Prostate gland (tissue), 2 donors: ENCODE results near the gene TRMT112. TPM values are rescaled to one million over a fixed set of nuclear protein-coding genes. Genes with fewer than 3 reads are reported as not detected.

ENCODE experiments used
- DNase-seq: peaks from one replicate; pipeline ENCODE4 v3.0.0-alpha.2; 2019; ENCODE audit warnings: low spot score
- H3K27ac ChIP-seq, 2 donors: fragments of 200-600 bp; sonication (generic); 2 replicates each; pipeline ENCODE4 v1.5.1; 2017 to 2019
- H3K27me3 ChIP-seq: fragments of 200-600 bp; sonication (generic); replicated peaks from 2 replicates; pipeline ENCODE4 v1.5.1; 2019; ENCODE audit not compliant: insufficient read depth
- H3K36me3 ChIP-seq, 2 donors: fragments of 200-600 bp; sonication (generic); 1 replicate in 1 of 2; 2 replicates in 1 of 2; pipeline versions ENCODE4 v1.5.1 to v1.8.1; 2017 to 2019
- H3K4me1 ChIP-seq: fragments of 200-600 bp; sonication (generic); replicated peaks from 2 replicates; pipeline ENCODE4 v1.5.1; 2019
- H3K4me3 ChIP-seq, 2 donors: fragments of 200-600 bp; sonication (generic); 2 replicates each; pipeline ENCODE4 v1.5.1; 2017 to 2019
- H3K9me3 ChIP-seq: fragments of 200-600 bp; sonication (generic); 2 replicates; pipeline ENCODE4 v1.5.1; 2017
- CTCF ChIP-seq, 4 experiments: fragments of 200-600 bp in 2 of 4; fragments of 450-650 bp in 2 of 4; sonication (generic) in 2 of 4; IDR thresholded peaks; 1 replicate in 3 of 4; 2 replicates in 1 of 4; pipeline ENCODE4 v1.5.1; 2016 to 2019; ENCODE audit warnings: antibody characterized with exemption in 4 of 4, mild to moderate bottlenecking in 2 of 4, moderate library complexity in 2 of 4
- POLR2A ChIP-seq: fragments of 450-650 bp; IDR thresholded peaks from one replicate; pipeline ENCODE4 v1.6.1; 2016; ENCODE audit warnings: antibody characterized with exemption, mild to moderate bottlenecking
- POLR2AphosphoS5 ChIP-seq: sonication (generic); formaldehyde crosslinking; IDR thresholded peaks from one replicate; pipeline ENCODE4 v1.6.1; 2017; ENCODE audit warnings: antibody characterized with exemption
- WGBS: methylation state at CpG from one replicate; pipeline ENCODE4 v1.1.5; 2018; 5-methylcytosine and 5-hydroxymethylcytosine counted together
- intact Hi-C: fragments of 100-400 bp; cut with DNase I; formaldehyde crosslinking; loops from one replicate; pipeline ENCODE4 v1.14.2; 2022
- total RNA-seq, 2 donors: library from RNA; depleted of rRNA; stranded (reverse); fragments of >200 nt; gene quantifications; one replicate each; pipeline ENCODE4 v1.1.0, GENCODE V29; 2016

The TRMT112 gene
- total RNA-seq, 2 donors from 2014 or later: 328 to 400 TPM

- Histone ChIP-seq H3K27me3 (no peaks in the 10 kb centered on the region), H3K4me1 (no peaks in the 10 kb centered on the region), H3K9me3 (no peaks in the 10 kb centered on the region), H3K4me3 (no peak overlapping the region), H3K36me3 (no peaks in the 10 kb centered on the region), H3K27ac (no peak overlapping the region)
- DNase-seq: no peak
- WGBS: 96% methylated on average over 18 of the region's 18 CpGs
- intact Hi-C loops: no loop called here
- no peak for TF ChIP-seq POLR2A
- TF ChIP-seq CTCF (IDR thresholded peaks at IDR 0.05): no peak
- TF ChIP-seq POLR2AphosphoS5: no peak
Observed at GRCh38 chr11:64351136-64351631, 33.8 kb upstream of the TRMT112 start.

GRCh38 chr11:64349404-64349803 lies 32.0 kb upstream of the TRMT112 start:
- Histone ChIP-seq H3K27me3 (no peaks in the 10 kb centered on the region), H3K4me1 (no peaks in the 10 kb centered on the region), H3K27ac (no peak overlapping the region), H3K4me3 (no peak overlapping the region), H3K9me3 (no peaks in the 10 kb centered on the region), H3K36me3 (no peaks in the 10 kb centered on the region)
- no peak for DNase-seq
- TF ChIP-seq POLR2AphosphoS5 (no peak), POLR2A (no peak), CTCF (IDR thresholded peaks at IDR 0.05) (no peak)
- 90% methylated on average over 11 of the region's 11 CpGs for WGBS
- intact Hi-C loops: no loop called here

- Histone ChIP-seq H3K4me3 (no peak overlapping the region), H3K27me3 (no peaks in the 10 kb centered on the region), H3K27ac (no peak overlapping the region), H3K36me3 (no peaks in the 10 kb centered on the region), H3K9me3 (no peaks in the 10 kb centered on the region), H3K4me1 (no peaks in the 10 kb centered on the region)
- TF ChIP-seq POLR2A (no peak), CTCF (IDR thresholded peaks at IDR 0.05) (no peak), POLR2AphosphoS5 (no peak)
- DNase-seq: no peak
- 91% methylated on average over 7 of the region's 7 CpGs for WGBS
- intact Hi-C loops: no loop called here
Observed at GRCh38 chr11:64349025-64349387, 31.6 kb upstream of the TRMT112 start.

- intact Hi-C loops: no loop called here
- Histone ChIP-seq H3K9me3 (no peaks in the 10 kb centered on the region), H3K27me3 (no peaks in the 10 kb centered on the region), H3K27ac (no peak overlapping the region), H3K36me3 (no peaks in the 10 kb centered on the region), H3K4me1 (no peaks in the 10 kb centered on the region), H3K4me3 (no peak overlapping the region)
- WGBS: 62% methylated on average over 14 of the region's 14 CpGs
- no peak for DNase-seq
- no peak for TF ChIP-seq POLR2A
- no peak for TF ChIP-seq POLR2AphosphoS5
- no peak for TF ChIP-seq CTCF (IDR thresholded peaks at IDR 0.05)
Observed at GRCh38 chr11:64348383-64349024, 31.1 kb upstream of the TRMT112 start.

GRCh38 chr11:64347193-64347867 lies 30.0 kb upstream of the TRMT112 start:
- H3K36me3 ChIP-seq: no peaks in the 10 kb centered on the region
- 80% methylated on average over 12 of the region's 12 CpGs for WGBS
- no peaks in the 10 kb centered on the region for H3K27me3 ChIP-seq
- H3K4me1 ChIP-seq: no peaks in the 10 kb centered on the region
- TF ChIP-seq CTCF (IDR thresholded peaks at IDR 0.05) (no peak), POLR2A (no peak), POLR2AphosphoS5 (no peak)
- no peak overlapping the region for H3K4me3 ChIP-seq
- DNase-seq: no peak
- intact Hi-C loops: no loop called here
- no peaks in the 10 kb centered on the region for H3K9me3 ChIP-seq
- no peak overlapping the region for H3K27ac ChIP-seq
